Endothelial cell of umbilical vein (primary cell): ENCODE results near the gene HSCB.

Experiments
- EZH2 ChIP-seq: IDR thresholded peaks from 2 replicates; pipeline ENCODE4 v1.6.1; 2012; ENCODE audit warnings: borderline replicate concordance, low read depth, mild to moderate bottlenecking, moderate library complexity, low read length, inconsistent platforms; ENCODE audit not compliant: severe bottlenecking
- JUN ChIP-seq: IDR thresholded peaks from 2 replicates; pipeline ENCODE4 v1.6.1; 2011; ENCODE audit warnings: borderline replicate concordance, low read depth; ENCODE audit not compliant: insufficient read length, insufficient read depth
- POLR2A ChIP-seq: IDR thresholded peaks from 2 replicates; pipeline ENCODE4 v1.6.1; 2012; ENCODE audit warnings: low read depth, mild to moderate bottlenecking, control low read depth, low read length
- POLR2AphosphoS5 ChIP-seq: IDR thresholded peaks from 2 replicates; pipeline ENCODE4 v1.6.1; 2012; ENCODE audit warnings: low read depth, mild to moderate bottlenecking, control low read depth, low read length, moderate library complexity; ENCODE audit not compliant: insufficient read depth
- TF ChIP-seq, protein P1 (sequence below), 2 donors: IDR thresholded peaks; 1 replicate in 1 of 2; 2 replicates in 1 of 2; pipeline ENCODE4 v1.5.1; 2011; ENCODE audit warnings: low read length in 2 of 2, mild to moderate bottlenecking in 2 of 2, moderate library complexity in 2 of 2, control low read depth in 1 of 2, inconsistent platforms in 1 of 2, low read depth in 1 of 2; ENCODE audit not compliant: insufficient read depth in 1 of 2; ENCODE audit errors: extremely low read depth in 1 of 2

GRCh38 chr22:28761449-28761755 is 19.6 kb downstream of the HSCB start:
- TF ChIP-seq, protein P1, sequence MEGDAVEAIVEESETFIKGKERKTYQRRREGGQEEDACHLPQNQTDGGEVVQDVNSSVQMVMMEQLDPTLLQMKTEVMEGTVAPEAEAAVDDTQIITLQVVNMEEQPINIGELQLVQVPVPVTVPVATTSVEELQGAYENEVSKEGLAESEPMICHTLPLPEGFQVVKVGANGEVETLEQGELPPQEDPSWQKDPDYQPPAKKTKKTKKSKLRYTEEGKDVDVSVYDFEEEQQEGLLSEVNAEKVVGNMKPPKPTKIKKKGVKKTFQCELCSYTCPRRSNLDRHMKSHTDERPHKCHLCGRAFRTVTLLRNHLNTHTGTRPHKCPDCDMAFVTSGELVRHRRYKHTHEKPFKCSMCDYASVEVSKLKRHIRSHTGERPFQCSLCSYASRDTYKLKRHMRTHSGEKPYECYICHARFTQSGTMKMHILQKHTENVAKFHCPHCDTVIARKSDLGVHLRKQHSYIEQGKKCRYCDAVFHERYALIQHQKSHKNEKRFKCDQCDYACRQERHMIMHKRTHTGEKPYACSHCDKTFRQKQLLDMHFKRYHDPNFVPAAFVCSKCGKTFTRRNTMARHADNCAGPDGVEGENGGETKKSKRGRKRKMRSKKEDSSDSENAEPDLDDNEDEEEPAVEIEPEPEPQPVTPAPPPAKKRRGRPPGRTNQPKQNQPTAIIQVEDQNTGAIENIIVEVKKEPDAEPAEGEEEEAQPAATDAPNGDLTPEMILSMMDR (IDR thresholded peaks at IDR 0.05; ENCODE audit: extremely low read depth in 1 of 2, insufficient read depth in 1 of 2, low read depth in 1 of 2, low read length in 2 of 2), result no peak
- no peak for TF ChIP-seq POLR2A
- TF ChIP-seq EZH2, result no peak
- TF ChIP-seq JUN, result no peak
- no peak for TF ChIP-seq POLR2AphosphoS5
